Activated T-helper 9 cell treated with anti-CD3 and anti-CD28 coated beads, Interleukin-2, amount 50 U/mL, for 16 hours (primary cell): Measurements from ENCODE around the gene SLC5A2.
A peak's percentile ranks its signal among the peaks of the same experiment; 100 is the strongest.
"Not testable (repeated sequence)": the region's sequence is repeated elsewhere in the genome, so short reads cannot be mapped to it uniquely, and the experiment has no call there.

Source experiments
- DNase-seq: peaks from one replicate; pipeline ENCODE4 v3.0.0-alpha.2; 2020; ENCODE audit warnings: low read depth

The SLC5A2 gene

DNA sequence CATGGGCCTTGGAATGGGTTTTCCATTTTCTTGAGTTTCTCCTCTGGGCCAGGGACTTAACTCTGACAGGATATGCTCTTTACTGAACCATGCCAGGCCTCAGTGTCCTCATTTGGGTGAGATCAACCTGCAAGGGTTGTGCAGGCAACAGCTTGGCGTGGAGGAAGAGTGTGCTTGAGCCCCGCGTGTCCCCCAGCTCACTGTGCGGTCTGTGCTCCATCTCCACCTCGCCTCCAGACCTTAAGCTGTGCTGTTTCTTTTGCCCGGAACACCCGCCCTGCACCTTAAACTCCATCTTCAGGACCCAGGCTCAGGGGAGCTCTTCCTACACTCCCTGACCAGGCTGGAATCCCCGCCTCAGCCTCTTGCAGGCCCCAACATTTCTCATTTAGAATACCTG is 15.6 kb downstream of the SLC5A2 start:
- DNase-seq, result no peak

GRCh38 chr16:31499928-31500327 is 17.0 kb downstream of the SLC5A2 start:
- DNase-seq, result no peak

DNA sequence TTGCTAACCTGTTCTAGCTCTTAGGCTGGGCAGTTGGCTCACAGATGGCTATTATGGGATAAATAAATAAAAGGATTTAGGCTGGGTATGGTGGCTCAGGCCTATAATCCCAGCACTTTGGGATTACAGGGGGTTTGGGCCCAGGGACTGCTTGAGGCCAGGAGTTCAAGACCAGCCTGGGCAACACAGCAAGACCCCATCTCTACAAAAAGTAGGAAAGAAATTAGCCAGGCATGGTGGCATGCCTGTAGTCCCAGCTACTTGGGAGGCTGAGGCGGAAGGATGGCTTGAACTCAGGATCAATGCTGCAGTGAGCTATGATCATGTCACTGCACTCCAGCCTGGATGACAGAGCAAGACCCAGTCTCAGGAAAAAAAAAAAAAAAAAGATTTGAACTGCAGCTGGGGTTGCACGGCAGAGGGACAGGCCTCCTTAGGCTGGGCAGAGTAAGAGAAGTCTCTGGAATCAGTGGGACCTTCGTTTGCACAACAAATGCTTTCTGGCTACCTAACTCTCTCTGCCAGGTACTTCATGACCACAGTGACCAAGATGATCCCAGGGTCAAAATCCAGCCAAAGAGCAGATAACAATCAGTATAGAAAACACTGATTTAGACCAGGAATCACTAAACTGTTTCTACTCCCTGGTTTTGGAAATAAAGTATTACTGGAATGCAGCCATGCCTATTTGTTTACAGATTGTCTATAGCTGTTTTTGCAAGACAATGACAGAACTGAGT is 18.5 kb downstream of the SLC5A2 start:
- DNase-seq, result no peak

- DNase-seq, result no peak
Measured at GRCh38 chr16:31501966-31502348, 19.0 kb downstream of the SLC5A2 start.

- DNase-seq, result no peak
Measured at GRCh38 chr16:31502981-31503380, 20.1 kb downstream of the SLC5A2 start.

DNA sequence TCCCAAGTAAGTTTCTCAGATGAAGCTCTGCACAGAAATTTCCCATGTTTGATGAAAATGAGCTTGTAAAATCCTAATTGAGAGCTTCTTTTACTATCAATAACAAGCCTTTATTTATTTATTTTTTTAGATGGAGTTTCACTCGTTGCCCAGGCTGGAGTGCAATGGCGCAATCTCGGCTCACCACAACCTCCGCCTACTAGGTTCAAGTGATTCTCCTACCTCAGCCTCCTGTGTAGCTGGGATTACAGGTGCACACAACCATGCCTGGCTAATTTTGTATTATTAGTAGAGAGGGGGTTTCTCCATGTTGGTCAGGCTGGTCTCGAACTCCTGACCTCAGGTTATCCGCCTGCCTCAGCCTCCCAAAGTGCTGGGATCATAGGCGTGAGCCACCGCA is 20.6 kb downstream of the SLC5A2 start:
- DNase-seq, result not testable (repeated sequence)

DNA sequence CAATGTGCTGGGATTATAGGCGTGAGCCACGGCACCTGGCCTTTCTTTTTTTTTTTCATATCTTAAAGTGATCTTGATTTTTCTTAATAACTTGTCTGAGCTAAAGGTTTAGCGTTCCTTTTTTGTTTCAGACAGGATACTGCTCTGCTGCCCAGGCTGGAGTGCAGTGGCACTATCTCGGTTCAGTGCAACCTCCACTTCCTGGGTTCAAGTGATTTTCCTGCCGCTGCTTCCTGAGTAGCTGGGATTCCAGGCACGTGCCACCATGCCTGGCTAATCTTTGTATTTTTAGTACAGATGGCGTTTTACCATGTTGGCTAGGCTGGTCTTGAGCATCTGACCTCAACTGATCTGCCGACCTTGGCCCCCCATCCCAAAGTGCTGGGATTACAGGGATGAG is 21.2 kb downstream of the SLC5A2 start:
- no peak for DNase-seq

DNA sequence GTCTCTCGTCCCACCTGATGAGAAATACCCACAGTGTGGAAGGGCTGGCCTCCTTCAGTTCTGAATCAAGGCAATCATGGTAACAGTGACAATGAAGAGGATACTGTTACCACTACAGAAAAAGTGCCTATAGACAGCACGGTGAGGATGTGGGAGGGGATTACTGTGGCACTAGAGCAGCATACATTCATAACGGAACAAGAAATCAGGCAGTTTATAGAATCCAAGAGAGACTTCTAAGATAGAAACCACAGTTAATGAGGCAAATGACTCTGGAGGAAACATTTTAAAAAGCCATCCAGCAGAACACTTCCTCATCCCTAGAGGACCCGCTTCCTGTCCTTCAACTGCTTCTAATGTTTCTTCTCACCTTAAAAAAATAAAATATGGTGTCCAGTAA is 22.6 kb downstream of the SLC5A2 start:
- no peak for DNase-seq

DNA sequence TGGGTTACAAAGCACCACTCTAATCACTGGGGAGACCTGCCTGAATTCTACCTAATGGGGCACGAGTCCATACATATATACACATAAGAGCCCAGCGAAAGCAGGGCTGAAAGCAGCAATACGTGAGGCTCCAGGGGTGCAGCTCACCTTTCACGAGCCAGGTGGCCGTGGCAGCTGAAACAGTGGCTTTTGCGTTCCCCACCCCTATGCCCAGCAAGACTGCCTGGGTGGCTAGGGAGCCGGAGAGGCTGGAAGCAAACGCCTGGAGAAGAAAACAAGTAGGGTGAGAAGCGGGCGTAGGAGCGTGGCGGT is 24.6 kb downstream of the SLC5A2 start:
- no peak for DNase-seq

- DNase-seq, result peak; percentile 72
Measured at GRCh38 chr16:31507929-31508705, 25.2 kb downstream of the SLC5A2 start, which contains the start of gene RUSF1. Gene RUSF1, minus strand, starts transcription at chr16:31508391. Its CDS starts 18 bp downstream, at chr16:31508373.

DNA sequence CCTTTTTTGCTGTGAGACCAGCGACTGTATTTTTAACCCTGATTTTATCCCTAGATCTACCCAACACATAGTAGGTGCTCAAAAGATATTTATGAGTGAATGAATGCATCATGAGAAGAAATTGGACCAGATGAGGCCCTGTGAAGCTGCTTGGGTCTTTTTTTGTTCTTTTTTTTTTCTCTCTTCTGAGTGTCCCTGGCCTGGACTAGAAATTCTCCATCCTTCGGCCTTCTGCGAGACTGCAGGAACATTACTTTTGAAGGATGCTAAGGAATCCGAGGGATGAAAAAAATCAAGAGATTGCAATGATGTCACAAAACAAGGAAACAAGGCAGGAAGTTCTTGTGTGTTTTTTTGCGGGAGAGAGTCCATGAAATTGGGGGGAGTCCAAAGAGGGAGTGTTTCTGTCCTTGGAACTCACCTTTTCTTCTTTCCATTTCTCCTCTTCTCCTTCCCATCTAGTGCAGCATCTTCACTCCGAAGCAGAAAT is 25.8 kb downstream of the SLC5A2 start:
- DNase-seq, result no peak

DNA sequence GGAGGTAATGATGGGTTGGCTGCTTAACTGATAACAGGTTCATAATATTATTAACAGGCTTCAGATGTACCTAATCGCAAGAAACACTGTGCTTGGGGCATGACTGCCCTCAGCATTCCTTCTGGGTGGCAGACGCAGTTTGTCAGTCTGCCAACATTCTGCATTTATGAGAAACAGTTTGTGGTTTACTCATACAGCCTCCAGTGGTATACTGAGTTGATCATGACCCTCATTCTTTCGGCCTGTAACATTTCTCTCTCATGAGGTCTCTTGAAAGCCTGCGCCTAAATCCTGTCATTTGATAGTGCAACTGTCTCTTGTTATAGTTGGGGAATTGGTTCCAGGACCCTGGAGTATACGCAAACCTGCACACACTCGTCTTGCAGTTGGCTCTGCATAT is 30.2 kb downstream of the SLC5A2 start:
- no peak for DNase-seq

- no peak for DNase-seq
Measured at GRCh38 chr16:31513884-31514283, 31.0 kb downstream of the SLC5A2 start.

DNA sequence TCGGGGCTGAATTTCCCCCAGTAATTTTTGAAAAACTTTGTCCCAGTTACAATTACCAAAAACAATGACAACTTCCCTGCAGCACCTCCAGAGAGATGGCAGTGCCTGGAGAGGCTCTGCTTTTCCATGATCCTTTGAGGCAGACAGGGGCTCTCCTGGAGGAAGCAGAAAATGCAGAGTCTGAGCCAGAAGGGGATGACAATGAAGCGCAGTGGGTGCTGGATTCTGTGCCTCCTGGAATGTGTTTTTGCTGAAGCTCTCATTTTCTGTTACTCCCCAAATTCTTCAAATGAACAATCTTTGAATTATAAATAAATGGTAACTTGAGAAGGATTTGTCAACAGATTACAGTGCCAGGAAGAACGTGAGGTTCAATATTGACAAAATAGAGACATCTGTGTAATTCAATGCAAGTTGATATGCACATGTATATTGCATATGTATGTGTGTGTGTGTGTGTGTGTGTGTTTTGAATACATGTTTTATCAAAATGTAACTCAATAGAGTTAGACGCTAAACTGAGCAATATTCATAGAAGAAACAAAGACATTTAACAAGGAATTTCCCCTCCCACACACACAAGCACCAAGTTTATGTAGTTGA is 35.0 kb downstream of the SLC5A2 start:
- no peak for DNase-seq

DNA sequence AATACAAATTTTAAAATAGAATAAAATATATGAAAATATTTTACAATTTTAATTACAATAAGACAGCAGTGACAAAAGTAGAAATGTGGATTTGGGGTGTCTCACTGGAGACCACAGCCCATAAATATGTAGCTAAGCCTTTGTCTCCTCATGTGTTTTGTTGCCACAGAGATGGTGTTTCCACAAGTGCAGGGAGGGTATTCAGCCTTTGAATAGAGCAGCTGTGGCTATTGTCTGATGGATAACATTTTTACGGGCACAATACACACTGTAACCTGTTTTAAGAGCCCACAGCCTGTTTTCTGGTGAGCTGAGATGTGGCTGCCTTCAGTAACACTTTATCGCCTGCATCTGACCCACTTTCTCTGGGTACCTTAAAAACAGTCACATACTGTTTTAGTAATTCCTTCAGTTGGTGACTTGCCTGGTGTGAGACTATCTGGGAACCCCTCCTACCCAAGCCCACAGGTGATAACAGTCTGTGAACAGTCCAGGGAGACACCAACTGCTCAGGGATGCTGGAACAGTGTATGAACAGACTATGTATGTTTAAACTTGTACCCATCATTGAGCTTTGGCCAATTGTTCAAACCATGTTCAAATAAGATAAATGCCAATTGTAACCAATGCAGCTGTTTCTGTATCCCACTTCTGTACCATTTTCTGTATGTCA is 37.0 kb downstream of the SLC5A2 start:
- no peak for DNase-seq

DNA sequence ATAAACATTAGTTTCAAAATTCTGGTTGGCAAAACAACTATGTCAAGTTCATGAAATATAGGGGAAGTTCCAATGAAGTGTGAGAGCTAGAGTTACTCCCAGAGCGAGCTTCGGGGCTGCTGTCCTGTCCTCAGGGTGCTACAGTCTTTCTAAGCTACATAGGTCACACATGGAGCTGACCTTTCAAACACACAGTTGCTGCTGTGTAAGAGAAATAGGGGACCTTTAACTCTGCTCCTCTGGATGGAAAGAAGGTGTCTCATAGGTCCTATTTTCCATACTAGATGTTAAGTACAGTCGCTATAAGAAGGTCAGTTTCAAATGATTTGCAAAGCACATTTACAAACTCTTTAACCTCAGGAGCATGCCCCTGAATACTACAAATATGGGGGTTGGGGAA is 38.4 kb downstream of the SLC5A2 start:
- no peak for DNase-seq

- DNase-seq, result no peak
Measured at GRCh38 chr16:31522071-31522470, 39.1 kb downstream of the SLC5A2 start.

DNA sequence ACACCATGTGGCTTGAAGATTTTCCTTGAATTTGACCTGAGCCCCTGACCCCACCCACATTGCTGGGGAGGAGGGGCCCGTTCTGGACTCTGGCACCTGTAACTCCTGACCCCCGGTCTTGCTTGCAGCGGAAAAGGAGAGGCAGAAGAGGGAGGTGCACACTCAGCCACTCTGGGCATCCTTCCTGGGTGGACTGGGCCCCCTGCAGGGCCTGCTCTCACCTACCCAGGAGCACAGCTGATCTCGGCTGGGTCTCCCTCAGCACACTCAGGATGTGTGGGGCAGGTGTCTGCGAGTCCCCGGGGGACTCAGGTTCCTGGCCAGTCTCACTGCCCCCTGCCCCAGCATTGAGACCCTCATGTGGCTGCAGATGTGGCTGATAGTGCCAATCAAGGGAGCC is 40.8 kb downstream of the SLC5A2 start:
- not testable (repeated sequence) for DNase-seq

- DNase-seq, result no peak
Measured at GRCh38 chr16:31525113-31525512, 42.2 kb downstream of the SLC5A2 start.

DNA sequence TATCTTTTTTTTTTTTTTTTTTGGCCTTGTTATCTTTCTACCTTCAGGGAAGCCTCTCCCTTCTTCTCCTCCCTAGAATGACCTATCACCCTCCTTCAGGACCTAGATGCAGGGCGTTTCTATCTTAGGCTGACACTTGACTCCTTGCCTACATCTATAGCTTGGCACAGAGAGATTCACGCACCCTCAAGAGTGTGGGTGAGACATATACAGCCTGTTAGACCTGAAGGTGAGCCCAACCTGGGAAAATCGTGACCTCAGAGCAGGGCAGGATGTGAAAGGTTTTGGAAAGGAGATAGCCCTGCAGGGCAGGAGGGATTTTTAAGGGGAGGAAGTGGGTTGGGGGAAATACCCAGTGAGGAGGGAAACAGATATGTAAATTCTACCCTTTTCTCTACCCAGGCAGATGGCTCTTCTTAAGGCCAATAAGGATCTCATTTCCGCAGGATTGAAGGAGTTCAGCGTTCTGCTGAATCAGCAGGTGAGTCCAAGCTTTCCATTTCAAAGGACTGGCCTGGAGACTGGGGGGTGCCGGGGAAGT is 44.9 kb downstream of the SLC5A2 start, which contains the start of gene AHSP:
Gene AHSP (plus strand): TSS at position 167 of the 541 bp plus-strand sequence. CDS start 240 bp downstream, at position 407.
- no peak for DNase-seq

GRCh38 chr16:31528523-31529107 is 45.7 kb downstream of the SLC5A2 start:
- DNase-seq, result no peak
